Aorta (tissue), 5 donors: ENCODE measurements around the gene GNG13. TPM values are rescaled to one million over a fixed set of nuclear protein-coding genes. Genes with fewer than 3 reads are reported as not detected.

ENCODE experiments used
- ATAC-seq: fragments of 200-7000 bp; cut with Tn5 transposase; one replicate; pipeline ENCODE4 v1.9.1; 2022; ENCODE audit warnings: moderate library complexity; ENCODE audit not compliant: low FRiP score
- DNase-seq, 2 donors: peaks; one replicate each; pipeline ENCODE4 v3.0.0-alpha.2; 2020
- H3K27ac ChIP-seq, 2 donors: one replicate each; pipeline ENCODE4 v1.5.1; 2013; ENCODE audit warnings: low read length in 2 of 2, mild to moderate bottlenecking in 2 of 2, moderate library complexity in 2 of 2, control low read depth in 1 of 2, inconsistent platforms in 1 of 2, low read depth in 1 of 2
- H3K27me3 ChIP-seq, 2 donors: one replicate each; pipeline ENCODE4 v1.6.1; 2013; ENCODE audit warnings: control low read depth in 1 of 2, low read length in 1 of 2, mild to moderate bottlenecking in 1 of 2, moderate library complexity in 1 of 2; ENCODE audit not compliant: insufficient read depth in 2 of 2, control insufficient read depth in 1 of 2
- H3K36me3 ChIP-seq, 2 donors: one replicate each; pipeline ENCODE4 v1.6.1; 2013; ENCODE audit warnings: control low read depth in 1 of 2, low read length in 1 of 2, mild to moderate bottlenecking in 1 of 2; ENCODE audit not compliant: insufficient read depth in 2 of 2, control insufficient read depth in 1 of 2
- H3K4me1 ChIP-seq, 2 donors: one replicate each; pipeline ENCODE4 v1.6.1; 2013; ENCODE audit warnings: low read length in 2 of 2, control low read depth in 1 of 2, mild to moderate bottlenecking in 1 of 2, moderate library complexity in 1 of 2; ENCODE audit not compliant: insufficient read depth in 2 of 2, control insufficient read depth in 1 of 2
- H3K4me3 ChIP-seq, 2 donors: one replicate each; pipeline ENCODE4 v1.5.1; 2013; ENCODE audit warnings: low read length in 2 of 2, control low read depth in 1 of 2, mild to moderate bottlenecking in 1 of 2
- H3K9me3 ChIP-seq: one replicate; pipeline ENCODE4 v1.6.1; 2013; ENCODE audit warnings: mild to moderate bottlenecking, low read length; ENCODE audit not compliant: control insufficient read depth
- WGBS, 2 donors: extraction: QIAGEN DNeasy Blood & Tissue Kit; methylation state at CpG; one replicate each; pipeline ENCODE4 v1.1.7; 2013; 5-methylcytosine and 5-hydroxymethylcytosine counted together
- intact Hi-C, 2 donors: fragments of 100-400 bp; cut with DNase I; formaldehyde crosslinking; loops; one replicate each; pipeline versions ENCODE4 v1.14.2 to v1.15.0; 2022
- polyA plus RNA-seq, 2 donors: library from polyadenylated mRNA; stranded (reverse); fragments of 200-250 nt; gene quantifications; one replicate each; pipeline ENCODE4 v1.2.3, GENCODE V29; 2013
- total RNA-seq, 2 donors: library from RNA; stranded (reverse); fragmentation: NEBNext Ultra II Directional; extraction: Animal tissue kit (Norgen Biotek cat#: 25700); gene quantifications; one replicate each; pipeline ENCODE4 v1.2.1, GENCODE V29; 2021
- donor health status: healthy with polysubstance abuse.
- donor health status: Bipolar disorder and iron deficiency.
- donor health status: DM: no; HTN: no; CAD: no.
- donor health status: DM: no; HTN: no; CAD: no.
- donor health status: DM: yes; HTN: yes; CAD: no.

Gene GNG13
- total and polyA plus RNA-seq, 4 donors: not detected

DNA sequence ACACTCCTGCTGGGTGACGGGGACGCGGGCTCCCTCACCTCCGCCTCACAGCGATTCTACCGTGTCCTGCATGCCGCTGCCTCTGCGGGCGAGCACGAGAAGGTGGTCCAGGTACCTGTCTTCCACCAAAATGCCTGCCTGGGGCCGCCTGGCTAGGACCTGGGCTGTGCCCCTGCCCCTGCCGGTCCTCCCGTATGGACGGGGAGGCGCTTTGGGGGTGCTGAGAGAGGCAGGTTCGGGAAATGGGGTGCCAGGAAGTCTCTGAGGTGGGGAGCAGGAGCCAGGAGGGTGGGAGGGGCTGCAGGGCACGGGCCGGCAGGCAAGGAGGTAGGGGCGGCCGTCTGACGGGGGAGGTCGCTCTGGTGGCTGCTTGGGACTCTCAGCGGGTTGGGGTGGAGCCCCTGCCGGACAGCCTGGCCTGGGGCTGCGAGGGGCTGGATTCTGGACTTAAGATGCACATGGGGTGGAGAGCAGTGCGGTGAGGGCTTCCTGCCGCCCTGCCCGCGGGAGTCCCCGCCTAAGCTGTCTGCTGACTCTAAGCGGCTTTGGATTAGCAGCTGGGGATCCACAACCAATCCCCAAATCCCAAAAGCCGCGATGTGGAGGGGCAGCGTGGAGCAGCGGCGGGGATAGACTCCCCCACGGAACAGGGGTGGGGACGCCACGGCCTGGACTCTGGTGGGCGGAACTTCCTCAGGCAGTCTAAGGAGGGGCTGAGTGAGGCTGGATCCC, 6.3 kb downstream of the GNG13 start:
- Histone ChIP-seq H3K27me3 (no peaks in the 10 kb centered on the region), H3K4me3 (no peak overlapping the region), H3K36me3 (no peaks in the 10 kb centered on the region), H3K9me3 (no peaks in the 10 kb centered on the region), H3K4me1 (no peaks in the 10 kb centered on the region), H3K27ac (no peak overlapping the region)
- 91 to 95% methylated on average over 40 of the region's 40 CpGs for WGBS, 2 donors
- intact Hi-C loops: no loop called here
- DNase-seq: no peak
- no peak for ATAC-seq

DNA sequence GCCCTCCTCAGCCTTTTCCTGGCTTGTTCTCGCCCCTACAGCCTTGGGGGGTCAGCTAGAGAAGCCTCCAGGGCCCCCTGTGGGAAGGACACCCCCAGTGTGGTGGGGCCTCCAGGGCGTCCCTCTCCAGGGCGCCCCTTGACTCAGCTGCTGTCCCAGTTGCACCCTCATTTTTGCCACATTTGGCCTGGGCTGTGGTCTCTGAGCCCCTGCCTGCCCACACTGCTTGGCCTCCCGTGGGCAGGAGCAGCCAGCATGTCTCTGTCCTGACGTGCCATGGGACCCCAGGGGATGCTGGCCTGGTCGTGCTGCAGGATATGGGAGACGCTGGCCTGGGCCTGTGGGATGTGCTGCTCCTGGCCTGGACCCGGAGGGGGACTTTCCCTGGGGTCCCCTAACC, 7.1 kb downstream of the GNG13 start:
- DNase-seq: no peak
- Histone ChIP-seq H3K9me3 (no peaks in the 10 kb centered on the region), H3K27me3 (no peaks in the 10 kb centered on the region), H3K4me1 (no peaks in the 10 kb centered on the region), H3K27ac (no peak overlapping the region), H3K36me3 (no peaks in the 10 kb centered on the region), H3K4me3 (no peak overlapping the region)
- ATAC-seq: no peak
- 79 to 92% methylated on average over 8 of the region's 8 CpGs for WGBS, 2 donors
- intact Hi-C loops: no loop called here

DNA sequence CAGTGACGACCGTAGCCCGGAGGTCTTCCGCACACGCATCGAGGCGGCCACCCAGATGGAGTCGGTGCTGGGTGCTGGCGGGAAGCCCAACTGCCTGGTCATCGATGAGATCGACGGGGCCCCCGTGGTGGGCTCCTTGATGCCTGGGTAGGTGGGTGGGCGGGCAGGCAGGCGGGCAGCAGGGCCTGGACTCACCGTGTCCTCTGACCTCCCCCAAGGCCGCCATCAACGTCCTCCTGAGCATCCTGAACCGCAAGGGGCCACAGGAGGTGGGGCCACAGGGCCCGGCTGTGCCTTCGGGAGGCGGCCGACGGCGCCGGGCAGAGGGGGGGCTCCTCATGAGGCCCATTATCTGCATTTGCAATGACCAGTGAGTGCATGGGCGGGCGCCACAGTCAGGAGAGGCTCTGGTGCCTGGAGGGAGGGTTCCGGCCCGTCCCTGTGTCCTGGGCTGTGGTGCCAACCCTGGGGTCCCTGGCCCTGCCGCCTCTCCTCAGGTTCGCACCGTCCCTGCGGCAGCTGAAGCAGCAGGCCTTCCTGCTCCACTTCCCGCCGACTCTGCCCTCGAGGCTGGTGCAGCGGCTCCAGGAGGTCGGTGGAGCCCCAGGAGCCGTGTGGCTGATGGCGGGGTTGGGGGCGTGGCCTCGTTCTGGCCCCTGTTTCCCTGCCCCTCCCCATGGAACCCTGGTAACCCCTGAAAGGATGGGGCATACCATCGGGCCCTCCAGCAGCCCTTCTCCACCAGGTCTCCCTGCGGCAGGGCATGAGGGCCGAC, 8.1 kb downstream of the GNG13 start:
- intact Hi-C loops: no loop called here

DNA sequence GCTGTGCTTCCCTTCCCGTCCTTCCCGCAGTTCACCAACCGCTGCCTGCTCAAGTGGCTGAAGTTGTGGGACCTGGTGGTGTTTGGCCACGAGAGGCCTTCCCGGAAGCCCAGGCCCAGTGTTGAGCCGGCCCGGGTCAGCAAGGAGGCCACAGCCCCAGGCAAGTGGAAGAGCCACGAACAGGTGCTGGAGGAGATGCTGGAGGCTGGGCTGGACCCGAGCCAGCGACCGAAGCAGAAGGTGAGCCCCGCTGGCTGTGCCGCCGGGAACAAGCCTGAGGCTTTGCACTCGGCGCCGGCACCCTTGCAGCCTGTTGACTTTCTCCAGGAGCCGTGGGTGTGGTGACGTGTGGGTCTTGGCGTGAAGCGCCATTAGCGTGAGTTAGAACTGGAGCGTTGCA, 9.4 kb downstream of the GNG13 start:
- Histone ChIP-seq H3K4me1 (no peaks in the 10 kb centered on the region), H3K36me3 (no peaks in the 10 kb centered on the region), H3K4me3 (no peak overlapping the region), H3K27me3 (no peaks in the 10 kb centered on the region), H3K27ac (no peak overlapping the region), H3K9me3 (no peaks in the 10 kb centered on the region)
- intact Hi-C loops: no loop called here
- ATAC-seq (no peak), DNase-seq (no peak)
- 96% methylated on average over 23 of the region's 23 CpGs for WGBS, 2 donors

More for the DNA sequence above, 8.1 kb downstream of the GNG13 start:
- Histone ChIP-seq H3K4me1 (no peaks in the 10 kb centered on the region), H3K27ac (no peak overlapping the region), H3K36me3 (no peaks in the 10 kb centered on the region), H3K27me3 (no peaks in the 10 kb centered on the region), H3K9me3 (no peaks in the 10 kb centered on the region), H3K4me3 (no peak overlapping the region)
- WGBS, 2 donors: 89 to 94% methylated on average over 46 of the region's 46 CpGs
- ATAC-seq (no peak), DNase-seq (no peak)

DNA sequence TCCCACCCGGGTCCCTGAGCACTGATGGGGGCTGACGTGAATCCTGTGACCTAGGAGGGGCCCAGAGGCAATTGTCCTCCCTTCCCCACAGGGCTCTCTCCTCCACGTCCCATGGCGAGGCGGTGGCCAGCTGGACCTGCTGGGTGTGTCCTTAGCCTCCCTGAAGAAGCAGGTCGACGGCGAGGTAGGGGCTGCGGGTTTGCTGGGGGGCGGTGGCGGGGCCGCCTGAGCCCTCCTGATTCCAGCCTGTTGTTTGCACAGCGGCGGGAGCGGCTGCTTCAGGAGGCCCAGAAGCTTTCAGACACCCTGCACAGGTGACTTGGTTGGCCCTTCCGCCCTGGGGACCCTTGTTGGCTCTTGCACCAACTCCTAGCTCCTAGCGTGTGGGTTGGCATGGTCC, 10.4 kb downstream of the GNG13 start:
- H3K4me1 ChIP-seq: no peaks in the 10 kb centered on the region
- no peak for DNase-seq
- H3K27me3 ChIP-seq: no peaks in the 10 kb centered on the region
- H3K27ac ChIP-seq: no peak overlapping the region
- WGBS, 2 donors: 94% methylated on average over 17 of the region's 17 CpGs
- H3K4me3 ChIP-seq: no peak overlapping the region
- H3K36me3 ChIP-seq: no peaks in the 10 kb centered on the region
- no peak for ATAC-seq
- intact Hi-C loops: no loop called here
- no peaks in the 10 kb centered on the region for H3K9me3 ChIP-seq

DNA sequence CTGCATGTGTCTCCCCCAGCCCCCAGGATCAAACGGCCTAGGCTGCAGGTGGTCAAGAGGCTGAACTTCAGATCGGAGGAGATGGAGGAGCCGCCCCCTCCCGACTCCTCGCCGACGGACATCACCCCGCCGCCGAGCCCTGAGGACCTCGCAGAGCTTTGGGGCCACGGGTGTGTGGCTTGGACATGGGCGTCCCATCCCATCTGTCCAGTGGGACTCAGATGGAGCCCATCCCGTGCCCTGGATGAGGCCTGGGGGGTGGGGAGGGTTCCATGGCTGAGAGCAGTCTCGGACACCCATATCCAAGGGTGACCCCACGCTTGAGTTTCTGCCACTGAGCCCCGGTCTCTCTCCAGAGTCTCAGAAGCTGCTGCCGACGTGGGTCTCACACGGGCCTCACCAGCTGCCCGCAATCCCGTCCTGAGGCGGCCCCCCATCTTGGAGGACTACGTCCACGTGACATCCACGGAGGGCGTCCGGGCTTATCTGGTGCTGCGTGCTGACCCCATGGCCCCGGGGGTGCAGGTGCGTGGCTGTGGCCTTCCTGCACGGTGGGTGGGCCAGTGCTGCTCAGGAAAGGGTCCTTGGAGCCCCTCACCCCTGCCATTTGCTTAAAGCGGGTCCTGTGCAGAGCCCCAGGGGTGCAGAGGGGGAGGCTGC, 11.2 kb downstream of the GNG13 start:
- intact Hi-C loops: loop anchor here in 1 of 2 donors (5.0 kb wide), 1 partner anchor 77 kb away; no protein-coding TSS in a partner anchor
- Histone ChIP-seq H3K4me3 (no peak overlapping the region), H3K27me3 (no peaks in the 10 kb centered on the region), H3K9me3 (no peaks in the 10 kb centered on the region), H3K4me1 (no peaks in the 10 kb centered on the region), H3K27ac (no peak overlapping the region), H3K36me3 (no peaks in the 10 kb centered on the region)
- no peak for DNase-seq
- WGBS, 2 donors: 70 to 73% methylated on average over 24 to 33 of the region's 33 CpGs
- ATAC-seq: no peak

DNA sequence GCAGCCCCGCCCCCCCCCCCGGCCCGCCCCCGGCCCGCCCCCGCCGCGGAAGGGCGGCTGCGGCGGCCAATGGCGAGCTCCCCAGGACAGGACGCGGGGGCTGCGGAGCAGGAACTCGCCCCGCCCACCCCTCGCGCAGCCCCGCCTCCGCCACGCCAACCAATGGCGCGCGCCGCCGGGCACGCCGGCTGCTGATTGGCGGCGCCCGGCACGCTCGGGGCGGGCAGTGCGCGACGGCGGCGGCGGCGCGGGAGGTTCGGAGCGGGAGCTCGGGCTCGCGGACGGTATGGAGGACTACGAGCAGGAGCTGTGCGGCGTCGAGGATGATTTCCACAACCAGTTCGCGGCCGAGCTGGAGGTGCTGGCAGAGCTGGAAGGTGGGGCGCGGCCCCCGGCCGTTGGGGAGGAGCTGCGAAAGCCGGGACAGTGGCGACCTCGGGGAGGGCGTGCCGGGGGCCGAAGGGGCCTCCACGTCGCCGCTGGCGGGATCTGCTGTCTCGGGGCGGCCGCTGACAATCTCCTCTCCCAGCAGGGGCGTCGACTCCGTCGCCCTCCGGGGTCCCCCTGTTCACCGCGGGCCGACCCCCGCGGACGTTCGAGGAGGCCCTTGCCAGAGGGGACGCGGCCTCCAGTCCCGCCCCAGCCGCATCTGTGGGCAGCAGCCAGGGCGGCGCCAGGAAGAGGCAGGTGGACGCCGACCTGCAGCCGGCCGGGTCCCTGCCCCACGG, 12.0 kb downstream of the GNG13 start, which contains the start of gene CHTF18:
Gene CHTF18, plus strand, starts transcription at position 222 of the 728 bp plus-strand sequence. Its CDS starts 65 bp downstream, at position 287.
- Histone ChIP-seq H3K27ac (no peak within 1 kb of the TSS), H3K27me3 (no peaks in the 10 kb centered on the region), H3K36me3 (no peaks in the 10 kb centered on the region), H3K4me1 (no peaks in the 10 kb centered on the region), H3K9me3 (no peaks in the 10 kb centered on the region), H3K4me3 (peak within 1 kb of the TSS; percentile 46 to 70)
- ATAC-seq (peak; percentile 93), DNase-seq (peak; percentile 94 to 97)
- WGBS, 2 donors: 0 to 1% methylated on average over 42 to 97 of the region's 97 CpGs
- intact Hi-C loops: loop anchor here in 1 of 2 donors (5.0 kb wide), 1 partner anchor 76 kb away; no protein-coding TSS in a partner anchor

DNA sequence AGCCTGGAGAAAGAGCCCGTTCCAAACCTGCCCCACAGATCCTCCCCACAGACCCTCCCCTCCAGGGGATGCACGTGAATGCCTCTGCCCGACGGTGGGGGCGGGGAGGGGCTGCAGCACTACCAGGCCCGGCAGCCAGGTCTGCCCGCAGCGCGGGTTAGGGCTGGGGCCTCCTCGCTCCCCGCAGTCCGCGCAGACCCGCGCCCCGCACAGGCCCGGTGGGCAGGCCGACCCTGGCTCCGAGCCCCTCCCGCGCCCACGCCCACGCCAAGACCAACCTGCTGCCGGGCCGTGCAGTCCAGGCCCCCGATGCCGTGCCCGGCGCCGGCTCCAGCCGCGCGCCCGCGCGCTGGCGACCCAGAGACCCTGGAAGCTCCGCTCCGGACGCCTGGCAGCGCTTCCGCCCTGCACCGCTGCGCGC, 12.5 kb downstream of the GNG13 start, which contains the start of gene RPUSD1:
Gene RPUSD1, minus strand, starts transcription at position 404 of the 421 bp plus-strand sequence. CDS start 644 bp downstream, outside the sequence.
- H3K4me3 ChIP-seq: peak within 1 kb of the TSS; percentile 46 to 70
- no peaks in the 10 kb centered on the region for H3K9me3 ChIP-seq
- no peaks in the 10 kb centered on the region for H3K4me1 ChIP-seq
- H3K27ac ChIP-seq: no peak within 1 kb of the TSS
- H3K27me3 ChIP-seq: no peaks in the 10 kb centered on the region
- intact Hi-C loops: loop anchor here in 1 of 2 donors (5.0 kb wide), 1 partner anchor 76 kb away; no protein-coding TSS in a partner anchor
- 1 to 2% methylated on average over 10 to 45 of the region's 45 CpGs for WGBS, 2 donors
- DNase-seq (no peak), ATAC-seq (no peak)
- H3K36me3 ChIP-seq: no peaks in the 10 kb centered on the region
